Measurements from ENCODE around the gene E2F4. TPM values are rescaled to one million over a fixed set of nuclear protein-coding genes. Genes with fewer than 3 reads are reported as not detected.

Gene E2F4
- total RNA-seq, 1 experiment from 2014 or later: 114 TPM

GRCh38 chr16:67245674-67246080, 53.7 kb downstream of the E2F4 start:
- Histone ChIP-seq H3K9me2 (ENCODE audit: insufficient read depth) (no peaks in the 10 kb centered on the region), H3K4me3 (replicated peaks in 1 of 2; ENCODE audit: low read depth in 1 of 2, low read length in 2 of 2) (peak overlapping the region; percentile 71 to 92), H3K36me3 (ENCODE audit: control insufficient read depth in 1 of 2, insufficient read depth in 2 of 2, low read length in 2 of 2) (no peaks in the 10 kb centered on the region), H3K27me3 (ENCODE audit: insufficient read depth, low read length) (no peaks in the 10 kb centered on the region), H3K9ac (ENCODE audit: low read length) (peak overlapping the region; percentile 87), H3K9me3 (ENCODE audit: control insufficient read depth in 1 of 2, insufficient read depth in 1 of 2, low read depth in 1 of 2, low read length in 2 of 2) (no peaks in the 10 kb centered on the region), H3K4me1 (ENCODE audit: control insufficient read depth in 1 of 2, insufficient read depth in 2 of 2, low read length in 2 of 2) (peaks cover 51 to 81% of the 10 kb centered on the region in 2 experiments), H3K4me2 (ENCODE audit: low read length) (peak overlapping the region; percentile 94), H2AFZ (ENCODE audit: low read depth, low read length, poor library complexity, severe bottlenecking) (no peak overlapping the region), H3K27ac (ENCODE audit: low read depth, low read length) (peak overlapping the region; percentile 92), H3K79me2 (ENCODE audit: insufficient read depth, low read length) (peaks cover 52% of the 10 kb centered on the region), H4K20me1 (ENCODE audit: insufficient read depth) (no peaks in the 10 kb centered on the region)
- TF ChIP-seq ZFX (IDR thresholded peaks at IDR 0.05) (no peak), YY1 (IDR thresholded peaks at IDR 0.05; ENCODE audit: extremely low read depth, insufficient replicate concordance, low read depth, low read length) (no peak), JUND (IDR thresholded peaks at IDR 0.05) (no peak), SIN3A (IDR thresholded peaks at IDR 0.05; ENCODE audit: low read depth) (no peak), POLR2A (IDR thresholded peaks at IDR 0.05; ENCODE audit: borderline replicate concordance, extremely low read depth, insufficient read depth, insufficient read length) (no peak), SP1 (IDR thresholded peaks at IDR 0.05; ENCODE audit: low read depth) (no peak), POLR2AphosphoS5 (IDR thresholded peaks at IDR 0.05; ENCODE audit: low read depth, low read length) (no peak; the same call in 1 of the 2 replicates), EZH2phosphoT487 (IDR thresholded peaks at IDR 0.05; ENCODE audit: borderline replicate concordance) (no peak), ZNF274 (IDR thresholded peaks at IDR 0.05; ENCODE audit: low read depth, low read length) (no peak), EZH2 (IDR thresholded peaks at IDR 0.05) (no peak), RAD21 (IDR thresholded peaks at IDR 0.05; ENCODE audit: low read depth) (no peak), CBX3 (IDR thresholded peaks at IDR 0.05; ENCODE audit: low read depth) (no peak), FOSL1 (IDR thresholded peaks at IDR 0.05; ENCODE audit: low read depth) (no peak), MAX (IDR thresholded peaks at IDR 0.05) (no peak), ELF1 (IDR thresholded peaks at IDR 0.05; ENCODE audit: borderline replicate concordance, low read depth) (no peak)
- TF ChIP-seq, protein P1, sequence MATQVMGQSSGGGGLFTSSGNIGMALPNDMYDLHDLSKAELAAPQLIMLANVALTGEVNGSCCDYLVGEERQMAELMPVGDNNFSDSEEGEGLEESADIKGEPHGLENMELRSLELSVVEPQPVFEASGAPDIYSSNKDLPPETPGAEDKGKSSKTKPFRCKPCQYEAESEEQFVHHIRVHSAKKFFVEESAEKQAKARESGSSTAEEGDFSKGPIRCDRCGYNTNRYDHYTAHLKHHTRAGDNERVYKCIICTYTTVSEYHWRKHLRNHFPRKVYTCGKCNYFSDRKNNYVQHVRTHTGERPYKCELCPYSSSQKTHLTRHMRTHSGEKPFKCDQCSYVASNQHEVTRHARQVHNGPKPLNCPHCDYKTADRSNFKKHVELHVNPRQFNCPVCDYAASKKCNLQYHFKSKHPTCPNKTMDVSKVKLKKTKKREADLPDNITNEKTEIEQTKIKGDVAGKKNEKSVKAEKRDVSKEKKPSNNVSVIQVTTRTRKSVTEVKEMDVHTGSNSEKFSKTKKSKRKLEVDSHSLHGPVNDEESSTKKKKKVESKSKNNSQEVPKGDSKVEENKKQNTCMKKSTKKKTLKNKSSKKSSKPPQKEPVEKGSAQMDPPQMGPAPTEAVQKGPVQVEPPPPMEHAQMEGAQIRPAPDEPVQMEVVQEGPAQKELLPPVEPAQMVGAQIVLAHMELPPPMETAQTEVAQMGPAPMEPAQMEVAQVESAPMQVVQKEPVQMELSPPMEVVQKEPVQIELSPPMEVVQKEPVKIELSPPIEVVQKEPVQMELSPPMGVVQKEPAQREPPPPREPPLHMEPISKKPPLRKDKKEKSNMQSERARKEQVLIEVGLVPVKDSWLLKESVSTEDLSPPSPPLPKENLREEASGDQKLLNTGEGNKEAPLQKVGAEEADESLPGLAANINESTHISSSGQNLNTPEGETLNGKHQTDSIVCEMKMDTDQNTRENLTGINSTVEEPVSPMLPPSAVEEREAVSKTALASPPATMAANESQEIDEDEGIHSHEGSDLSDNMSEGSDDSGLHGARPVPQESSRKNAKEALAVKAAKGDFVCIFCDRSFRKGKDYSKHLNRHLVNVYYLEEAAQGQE (IDR thresholded peaks at IDR 0.05; ENCODE audit: low read depth): no peak
- TF ChIP-seq, protein P2, sequence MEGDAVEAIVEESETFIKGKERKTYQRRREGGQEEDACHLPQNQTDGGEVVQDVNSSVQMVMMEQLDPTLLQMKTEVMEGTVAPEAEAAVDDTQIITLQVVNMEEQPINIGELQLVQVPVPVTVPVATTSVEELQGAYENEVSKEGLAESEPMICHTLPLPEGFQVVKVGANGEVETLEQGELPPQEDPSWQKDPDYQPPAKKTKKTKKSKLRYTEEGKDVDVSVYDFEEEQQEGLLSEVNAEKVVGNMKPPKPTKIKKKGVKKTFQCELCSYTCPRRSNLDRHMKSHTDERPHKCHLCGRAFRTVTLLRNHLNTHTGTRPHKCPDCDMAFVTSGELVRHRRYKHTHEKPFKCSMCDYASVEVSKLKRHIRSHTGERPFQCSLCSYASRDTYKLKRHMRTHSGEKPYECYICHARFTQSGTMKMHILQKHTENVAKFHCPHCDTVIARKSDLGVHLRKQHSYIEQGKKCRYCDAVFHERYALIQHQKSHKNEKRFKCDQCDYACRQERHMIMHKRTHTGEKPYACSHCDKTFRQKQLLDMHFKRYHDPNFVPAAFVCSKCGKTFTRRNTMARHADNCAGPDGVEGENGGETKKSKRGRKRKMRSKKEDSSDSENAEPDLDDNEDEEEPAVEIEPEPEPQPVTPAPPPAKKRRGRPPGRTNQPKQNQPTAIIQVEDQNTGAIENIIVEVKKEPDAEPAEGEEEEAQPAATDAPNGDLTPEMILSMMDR (IDR thresholded peaks at IDR 0.05 in 2 of 3, conservative IDR thresholded peaks at IDR 0.05 in 1 of 3; ENCODE audit: borderline replicate concordance in 1 of 3, insufficient read depth in 1 of 3, low read depth in 2 of 3, low read length in 2 of 3): no peak
- no peak for DNase-seq (ENCODE audit: low read depth, low spot score)
- intact Hi-C loops (cut with micrococcal nuclease): loop anchor here (2.0 to 5.0 kb wide), 2 partner anchors 31 to 172 kb away; partner anchors contain the start of gene ZDHHC1
- ATAC-seq: no peak
- RAD21 ChIA-PET (ENCODE audit: low non-redundant PET in 1 of 2, low total read pairs in 2 of 2, uncharacterized antibody in 2 of 2, unreplicated experiment in 2 of 2): interaction anchor here in 1 of 2 experiments (0.7 kb wide), 1 partner anchor 92 kb away, joined by 4 read pairs; no protein-coding TSS in a partner anchor
- BruUV-seq (replicated peaks): no TSS peak
- POLR2A ChIA-PET: interaction anchor here (1.0 to 2.7 kb wide), 5 partner anchors 9 to 47 kb away, joined by 3 to 13 read pairs (median 7); partner anchors contain the start of genes ELMO3 and TMEM208
- CTCF ChIA-PET: interaction anchor here (0.6 to 2.6 kb wide), 9 partner anchors 9 to 284 kb away, joined by 3 to 13 read pairs (median 4); partner anchors contain the start of genes CES3, ELMO3, NOL3 and TMEM208

All from HCT116 (cell line).